ENCODE data around the gene COL21A1.

COL21A1 gene

GRCh38 chr6:56140090-56140489, 107.3 kb downstream of the COL21A1 start:
- DNase-seq = no peak

GRCh38 chr6:56115715-56116114, 131.7 kb downstream of the COL21A1 start:
- DNase-seq = no peak

DNA sequence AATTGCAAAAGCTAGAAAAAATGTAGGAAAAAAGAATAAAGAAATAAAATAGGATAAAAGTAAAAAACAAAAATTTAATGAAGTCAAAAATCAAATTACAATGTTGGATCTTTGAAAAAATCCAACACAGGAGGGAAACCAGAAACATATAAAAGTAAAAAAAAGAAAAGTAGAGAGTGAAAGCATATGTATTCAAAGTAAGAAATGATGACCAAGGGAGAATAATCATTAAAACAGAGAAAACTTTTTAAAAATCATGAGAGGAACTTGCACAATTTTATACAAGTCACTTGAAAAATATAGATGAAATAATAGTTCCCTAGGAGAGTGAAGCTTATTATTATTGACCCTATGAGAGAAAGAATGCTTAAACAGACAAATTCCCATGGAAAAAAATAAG, 138.2 kb downstream of the COL21A1 start:
- DNase-seq = no peak

- no peak for DNase-seq
Measured at GRCh38 chr6:56106231-56106630, 141.1 kb downstream of the COL21A1 start.

DNA sequence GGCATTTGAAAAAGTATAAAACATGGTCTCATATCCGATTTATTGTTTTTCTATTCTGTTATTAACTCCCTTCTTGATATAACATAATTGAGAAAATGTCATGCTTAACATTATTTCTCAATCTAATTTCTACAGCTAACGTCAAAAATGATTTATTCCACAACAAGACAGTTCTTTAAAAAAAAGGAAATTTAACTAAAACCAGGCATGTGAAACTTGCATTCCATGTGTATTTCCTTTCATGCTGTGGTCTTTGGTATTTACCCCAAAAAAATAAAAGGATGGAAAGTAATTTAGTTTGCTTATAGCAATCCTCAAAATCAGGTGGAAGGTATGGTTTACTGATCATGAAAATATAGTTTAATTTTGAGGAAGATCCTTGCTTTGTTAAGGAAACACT, 142.8 kb downstream of the COL21A1 start:
- no peak for DNase-seq

GRCh38 chr6:56102216-56102615, 145.2 kb downstream of the COL21A1 start:
- no peak for DNase-seq

GRCh38 chr6:56101141-56101553, 146.2 kb downstream of the COL21A1 start:
- DNase-seq = no peak

GRCh38 chr6:56096946-56097621, 150.3 kb downstream of the COL21A1 start:
- no peak for DNase-seq

DNA sequence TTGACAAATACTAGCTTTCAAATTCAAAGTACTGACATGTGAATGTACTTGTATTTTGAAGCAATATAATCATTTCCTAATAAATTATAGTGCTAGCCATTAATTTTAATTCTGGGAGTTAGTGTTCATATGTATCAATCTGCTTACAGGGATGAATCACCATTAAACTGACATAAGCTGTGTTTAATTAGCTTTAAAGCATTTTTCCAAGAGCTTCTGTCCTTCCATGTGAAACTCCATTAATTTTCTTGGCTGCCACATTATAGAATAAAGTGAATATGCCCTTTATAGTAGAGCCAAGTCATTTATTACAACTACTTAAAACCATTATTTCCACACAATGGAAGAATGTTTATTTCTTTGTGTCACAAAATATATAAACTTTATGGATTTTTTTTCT, 150.8 kb downstream of the COL21A1 start:
- DNase-seq = no peak

- no peak for DNase-seq
Measured at GRCh38 chr6:56093776-56094175, 153.6 kb downstream of the COL21A1 start.

DNA sequence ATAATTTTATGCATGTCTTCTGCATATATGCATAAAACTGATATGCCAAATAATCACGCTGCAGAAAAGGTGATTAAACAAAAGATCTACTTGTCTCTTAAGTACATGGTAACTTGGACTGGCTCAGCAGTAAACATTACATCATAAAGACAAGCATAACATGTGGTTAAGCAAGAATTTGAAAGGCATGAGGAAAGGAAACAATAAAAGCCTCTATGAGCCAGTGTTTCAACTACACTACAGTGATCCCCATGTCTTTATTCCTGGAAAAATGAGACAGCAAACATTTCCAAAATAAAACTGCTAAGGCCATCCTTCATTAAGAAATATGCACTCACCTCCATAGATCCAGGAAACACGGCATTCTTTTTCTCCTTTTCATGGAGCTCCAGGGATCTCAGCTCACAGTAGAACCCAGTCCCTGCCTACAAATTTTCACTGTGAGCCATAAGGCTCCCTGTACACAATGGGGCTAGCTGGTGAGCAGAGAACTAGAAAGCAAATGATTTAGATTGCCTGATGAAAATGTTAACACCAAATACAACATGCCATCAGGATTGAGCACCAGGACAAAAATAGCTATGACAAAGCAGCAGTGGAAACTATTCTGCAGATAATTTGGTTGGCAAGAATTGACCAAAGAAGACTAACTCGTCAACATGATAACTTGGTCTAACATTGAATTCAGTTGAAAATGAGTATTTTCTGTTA, 156.1 kb downstream of the COL21A1 start:
- no peak for DNase-seq

DNA sequence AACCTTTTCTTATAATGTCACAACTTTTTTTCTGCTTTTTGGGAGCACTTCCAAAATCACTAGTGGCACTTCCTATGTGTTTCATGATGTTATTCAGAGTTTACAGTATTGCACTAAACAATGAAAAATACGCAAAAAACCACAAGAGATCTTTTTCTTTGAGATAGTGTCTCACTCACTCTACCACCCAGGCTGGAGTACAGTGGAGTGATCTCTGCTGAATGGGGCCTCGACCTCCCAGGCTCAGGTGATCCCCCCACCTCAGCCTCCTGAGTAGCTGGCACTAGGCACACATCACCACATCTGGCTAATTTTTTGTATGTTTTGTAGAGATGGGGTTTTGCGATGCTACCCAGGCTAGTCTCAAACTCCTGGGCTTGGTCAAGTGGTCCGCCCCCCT, 158.7 kb downstream of the COL21A1 start:
- no peak for DNase-seq

- no peak for DNase-seq
Measured at GRCh38 chr6:56087421-56087820, 160.0 kb downstream of the COL21A1 start.

- DNase-seq = no peak
Measured at GRCh38 chr6:56079751-56080540, 167.4 kb downstream of the COL21A1 start.

DNA sequence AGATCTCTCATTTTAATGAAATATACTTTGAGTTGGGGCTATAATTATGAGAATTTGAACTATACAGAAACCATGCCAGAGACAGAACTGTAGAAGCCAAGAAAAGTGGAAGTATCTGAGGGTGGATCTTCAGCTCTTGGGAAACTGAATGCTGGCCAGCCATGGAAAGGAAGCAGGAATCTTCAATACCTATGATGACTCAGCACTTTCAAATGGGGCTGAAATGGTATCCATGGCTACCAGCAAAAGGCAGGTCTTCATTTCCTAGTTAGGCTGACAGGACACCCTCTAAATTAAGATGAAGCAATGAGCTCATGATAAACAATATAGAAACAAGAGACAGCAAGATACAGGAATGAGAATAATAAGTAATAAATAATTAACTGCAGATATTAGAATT, 171.3 kb downstream of the COL21A1 start:
- DNase-seq = no peak

GRCh38 chr6:56073761-56074160, 173.6 kb downstream of the COL21A1 start:
- no peak for DNase-seq

- DNase-seq = no peak
Measured at GRCh38 chr6:56073315-56073714, 174.1 kb downstream of the COL21A1 start.

GRCh38 chr6:56072856-56073255, 174.5 kb downstream of the COL21A1 start:
- no peak for DNase-seq

- DNase-seq = no peak
Measured at GRCh38 chr6:56065408-56065807, 182.0 kb downstream of the COL21A1 start.

DNA sequence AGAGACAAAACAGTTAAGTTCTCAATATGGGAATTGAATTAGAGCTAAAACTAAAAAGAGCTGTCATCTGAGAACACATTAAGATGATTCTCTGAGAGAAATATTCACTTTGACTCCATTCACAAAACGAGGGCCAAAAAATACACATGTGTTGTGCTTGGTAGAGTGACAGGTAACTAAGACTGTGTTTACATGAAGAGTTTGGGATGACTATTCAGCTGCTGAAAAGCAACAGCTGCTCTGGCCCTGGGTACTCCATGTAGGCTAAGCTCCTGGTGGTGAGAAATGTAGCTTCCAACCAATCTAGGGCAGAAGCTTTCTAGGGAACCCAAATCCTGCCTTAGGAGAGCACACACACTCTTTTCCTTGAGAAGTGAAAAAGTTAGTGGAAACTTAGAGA, 184.5 kb downstream of the COL21A1 start:
- DNase-seq = no peak

- no peak for DNase-seq
Measured at GRCh38 chr6:56058636-56059035, 188.7 kb downstream of the COL21A1 start.

- no peak for DNase-seq
Measured at GRCh38 chr6:56055081-56055704, 192.2 kb downstream of the COL21A1 start.
